ENCODE measurements around the gene SLC6A17.

Gene SLC6A17

GRCh38 chr1:110195196-110195595, 44.9 kb downstream of the SLC6A17 start:
- no peak overlapping the region for H3K4me3 ChIP-seq (ENCODE audit: low read depth in 1 of 2, low read length in 2 of 2)
- no peaks in the 10 kb centered on the region for H3K36me3 ChIP-seq (ENCODE audit: control insufficient read depth in 1 of 2, insufficient read depth in 2 of 2, low read length in 2 of 2)
- H3K4me1 ChIP-seq (ENCODE audit: control insufficient read depth in 1 of 2, insufficient read depth in 2 of 2, low read length in 2 of 2): no peaks in the 10 kb centered on the region
- H3K27ac ChIP-seq (ENCODE audit: low read length): no peak overlapping the region
- no peaks in the 10 kb centered on the region for H3K9me3 ChIP-seq (ENCODE audit: control insufficient read depth in 1 of 2, low read length in 2 of 2)
- no peaks in the 10 kb centered on the region for H3K27me3 ChIP-seq (ENCODE audit: low read depth, low read length)

- Histone ChIP-seq H3K9me3 (ENCODE audit: control insufficient read depth in 1 of 2, low read length in 2 of 2) (no peaks in the 10 kb centered on the region), H3K4me3 (ENCODE audit: low read depth in 1 of 2, low read length in 2 of 2) (no peak overlapping the region), H3K27ac (ENCODE audit: low read length) (no peak overlapping the region), H3K27me3 (ENCODE audit: low read depth, low read length) (no peaks in the 10 kb centered on the region), H3K36me3 (ENCODE audit: control insufficient read depth in 1 of 2, insufficient read depth in 2 of 2, low read length in 2 of 2) (no peaks in the 10 kb centered on the region), H3K4me1 (ENCODE audit: control insufficient read depth in 1 of 2, insufficient read depth in 2 of 2, low read length in 2 of 2) (no peaks in the 10 kb centered on the region)
These were observed 46.8 kb downstream of the SLC6A17 start for GRCh38 chr1:110196917-110197765.

DNA sequence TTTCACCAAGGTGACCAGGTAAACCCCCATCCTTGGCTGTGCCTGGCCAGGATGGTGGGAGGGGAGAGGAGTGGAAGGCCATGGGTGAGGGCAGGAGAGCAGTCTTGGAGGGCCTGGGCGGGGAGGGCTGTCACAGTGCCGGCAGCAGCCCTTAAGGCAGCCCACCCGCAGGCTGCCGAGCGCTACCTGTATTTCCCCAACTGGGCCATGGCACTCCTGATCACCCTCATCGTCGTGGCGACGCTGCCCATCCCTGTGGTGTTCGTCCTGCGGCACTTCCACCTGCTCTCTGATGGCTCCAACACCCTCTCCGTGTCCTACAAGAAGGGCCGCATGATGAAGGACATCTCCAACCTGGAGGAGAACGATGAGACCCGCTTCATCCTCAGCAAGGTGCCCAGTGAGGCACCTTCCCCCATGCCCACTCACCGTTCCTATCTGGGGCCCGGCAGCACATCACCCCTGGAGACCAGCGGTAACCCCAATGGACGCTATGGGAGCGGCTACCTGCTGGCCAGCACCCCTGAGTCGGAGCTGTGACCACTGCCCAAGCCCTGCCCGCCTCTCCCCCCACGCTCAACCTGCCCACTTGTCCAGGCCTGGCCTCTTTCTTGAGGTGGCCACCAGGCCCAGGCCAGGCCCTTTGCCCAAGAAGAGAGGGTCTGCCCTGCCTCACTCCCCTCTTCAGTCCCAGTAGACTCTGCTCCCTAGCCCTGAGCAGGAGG, 47.8 kb downstream of the SLC6A17 start:
- Histone ChIP-seq H3K27ac (ENCODE audit: low read length) (no peak overlapping the region), H3K36me3 (ENCODE audit: control insufficient read depth in 1 of 2, insufficient read depth in 2 of 2, low read length in 2 of 2) (no peaks in the 10 kb centered on the region), H3K4me1 (ENCODE audit: control insufficient read depth in 1 of 2, insufficient read depth in 2 of 2, low read length in 2 of 2) (peaks cover 0 to 1% of the 10 kb centered on the region in 2 donors), H3K9me3 (ENCODE audit: control insufficient read depth in 1 of 2, low read length in 2 of 2) (no peaks in the 10 kb centered on the region), H3K4me3 (ENCODE audit: low read depth in 1 of 2, low read length in 2 of 2) (no peak overlapping the region), H3K27me3 (ENCODE audit: low read depth, low read length) (no peaks in the 10 kb centered on the region)

GRCh38 chr1:110198746-110199145, 48.5 kb downstream of the SLC6A17 start:
- no peaks in the 10 kb centered on the region for H3K9me3 ChIP-seq (ENCODE audit: control insufficient read depth in 1 of 2, low read length in 2 of 2)
- no peaks in the 10 kb centered on the region for H3K36me3 ChIP-seq (ENCODE audit: control insufficient read depth in 1 of 2, insufficient read depth in 2 of 2, low read length in 2 of 2)
- H3K27ac ChIP-seq (ENCODE audit: low read length): no peak overlapping the region

GRCh38 chr1:110200190-110200589, 49.9 kb downstream of the SLC6A17 start:
- peaks cover 0 to 3% of the 10 kb centered on the region in 2 donors for H3K4me1 ChIP-seq (ENCODE audit: control insufficient read depth in 1 of 2, insufficient read depth in 2 of 2, low read length in 2 of 2)
- H3K36me3 ChIP-seq (ENCODE audit: control insufficient read depth in 1 of 2, insufficient read depth in 2 of 2, low read length in 2 of 2): no peaks in the 10 kb centered on the region
- H3K27ac ChIP-seq (ENCODE audit: low read length): no peak overlapping the region
- H3K27me3 ChIP-seq (ENCODE audit: low read depth, low read length): no peaks in the 10 kb centered on the region
- H3K4me3 ChIP-seq (ENCODE audit: low read depth in 1 of 2, low read length in 2 of 2): no peak overlapping the region
- no peaks in the 10 kb centered on the region for H3K9me3 ChIP-seq (ENCODE audit: control insufficient read depth in 1 of 2, low read length in 2 of 2)

More at GRCh38 chr1:110198746-110199145, 48.5 kb downstream of the SLC6A17 start:
- H3K27me3 ChIP-seq (ENCODE audit: low read depth, low read length): no peaks in the 10 kb centered on the region
- no peak overlapping the region for H3K4me3 ChIP-seq (ENCODE audit: low read depth in 1 of 2, low read length in 2 of 2)
- peaks cover 0 to 3% of the 10 kb centered on the region in 2 donors for H3K4me1 ChIP-seq (ENCODE audit: control insufficient read depth in 1 of 2, insufficient read depth in 2 of 2, low read length in 2 of 2)

DNA sequence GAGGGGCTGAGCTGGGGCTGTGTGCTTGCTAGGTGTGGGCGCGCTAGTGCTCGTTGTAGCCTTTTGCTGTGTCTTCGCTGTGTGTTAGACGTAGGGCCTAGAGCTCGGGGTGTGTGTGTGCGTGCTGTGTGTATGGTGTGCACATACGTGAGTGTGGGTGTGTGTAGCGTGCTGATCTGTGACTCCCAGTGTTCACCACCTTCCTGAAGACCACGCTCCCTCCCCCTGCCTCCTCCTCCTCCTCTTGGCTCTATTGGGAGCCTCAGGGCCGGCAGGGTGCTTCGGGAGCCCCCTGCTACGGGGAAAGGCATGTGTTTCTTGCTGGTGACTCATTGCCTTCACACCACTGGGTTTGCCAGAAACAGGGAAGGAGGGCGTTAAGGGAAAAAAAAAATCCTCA, 50.4 kb downstream of the SLC6A17 start:
- no peak overlapping the region for H3K4me3 ChIP-seq (ENCODE audit: low read depth in 1 of 2, low read length in 2 of 2)
- no peaks in the 10 kb centered on the region for H3K9me3 ChIP-seq (ENCODE audit: control insufficient read depth in 1 of 2, low read length in 2 of 2)
- no peaks in the 10 kb centered on the region for H3K36me3 ChIP-seq (ENCODE audit: control insufficient read depth in 1 of 2, insufficient read depth in 2 of 2, low read length in 2 of 2)
- no peak overlapping the region for H3K27ac ChIP-seq (ENCODE audit: low read length)
- H3K4me1 ChIP-seq (ENCODE audit: control insufficient read depth in 1 of 2, insufficient read depth in 2 of 2, low read length in 2 of 2): peaks cover 0 to 3% of the 10 kb centered on the region in 2 donors
- H3K27me3 ChIP-seq (ENCODE audit: low read depth, low read length): no peaks in the 10 kb centered on the region

- Histone ChIP-seq H3K9me3 (ENCODE audit: control insufficient read depth in 1 of 2, low read length in 2 of 2) (no peaks in the 10 kb centered on the region), H3K36me3 (ENCODE audit: control insufficient read depth in 1 of 2, insufficient read depth in 2 of 2, low read length in 2 of 2) (no peaks in the 10 kb centered on the region), H3K27me3 (ENCODE audit: low read depth, low read length) (no peaks in the 10 kb centered on the region), H3K4me3 (ENCODE audit: low read depth in 1 of 2, low read length in 2 of 2) (no peak overlapping the region), H3K4me1 (ENCODE audit: control insufficient read depth in 1 of 2, insufficient read depth in 2 of 2, low read length in 2 of 2) (peaks cover 0 to 3% of the 10 kb centered on the region in 2 donors), H3K27ac (ENCODE audit: low read length) (no peak overlapping the region)
These were observed 51.0 kb downstream of the SLC6A17 start for GRCh38 chr1:110201157-110201825.

GRCh38 chr1:110203021-110203661, 52.8 kb downstream of the SLC6A17 start:
- H3K27me3 ChIP-seq (ENCODE audit: low read depth, low read length): no peaks in the 10 kb centered on the region
- H3K4me3 ChIP-seq (ENCODE audit: low read depth in 1 of 2, low read length in 2 of 2): no peak overlapping the region
- no peaks in the 10 kb centered on the region for H3K36me3 ChIP-seq (ENCODE audit: control insufficient read depth in 1 of 2, insufficient read depth in 2 of 2, low read length in 2 of 2)
- H3K27ac ChIP-seq (ENCODE audit: low read length): no peak overlapping the region
- H3K9me3 ChIP-seq (ENCODE audit: control insufficient read depth in 1 of 2, low read length in 2 of 2): no peaks in the 10 kb centered on the region
- peaks cover 0 to 3% of the 10 kb centered on the region in 2 donors for H3K4me1 ChIP-seq (ENCODE audit: control insufficient read depth in 1 of 2, insufficient read depth in 2 of 2, low read length in 2 of 2)

DNA sequence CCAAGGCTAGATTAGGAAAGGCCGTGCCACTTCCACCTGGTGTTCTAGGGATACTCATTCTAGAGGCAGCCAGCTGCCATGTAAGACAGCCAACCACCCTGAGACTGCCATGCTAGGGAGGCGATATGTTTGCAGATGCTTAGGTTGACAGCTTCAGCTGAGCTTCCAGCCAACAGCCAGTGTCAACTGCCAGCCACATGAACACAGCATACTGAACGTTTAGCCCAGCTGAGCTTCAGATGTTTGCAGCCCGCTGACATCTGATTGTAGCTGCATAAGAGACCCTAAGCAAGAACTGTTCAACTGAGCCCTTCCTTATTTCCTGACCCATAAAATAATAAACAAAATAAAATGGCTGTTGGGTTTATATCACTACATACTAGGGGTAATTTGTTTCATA, 54.9 kb downstream of the SLC6A17 start:
- no peaks in the 10 kb centered on the region for H3K9me3 ChIP-seq (ENCODE audit: control insufficient read depth in 1 of 2, low read length in 2 of 2)
- H3K4me3 ChIP-seq (ENCODE audit: low read depth in 1 of 2, low read length in 2 of 2): no peak overlapping the region
- H3K27ac ChIP-seq (ENCODE audit: low read length): no peak overlapping the region
- H3K27me3 ChIP-seq (ENCODE audit: low read depth, low read length): no peaks in the 10 kb centered on the region
- H3K4me1 ChIP-seq (ENCODE audit: control insufficient read depth in 1 of 2, insufficient read depth in 2 of 2, low read length in 2 of 2): peaks cover 0 to 3% of the 10 kb centered on the region in 2 donors
- H3K36me3 ChIP-seq (ENCODE audit: control insufficient read depth in 1 of 2, insufficient read depth in 2 of 2, low read length in 2 of 2): no peaks in the 10 kb centered on the region

DNA sequence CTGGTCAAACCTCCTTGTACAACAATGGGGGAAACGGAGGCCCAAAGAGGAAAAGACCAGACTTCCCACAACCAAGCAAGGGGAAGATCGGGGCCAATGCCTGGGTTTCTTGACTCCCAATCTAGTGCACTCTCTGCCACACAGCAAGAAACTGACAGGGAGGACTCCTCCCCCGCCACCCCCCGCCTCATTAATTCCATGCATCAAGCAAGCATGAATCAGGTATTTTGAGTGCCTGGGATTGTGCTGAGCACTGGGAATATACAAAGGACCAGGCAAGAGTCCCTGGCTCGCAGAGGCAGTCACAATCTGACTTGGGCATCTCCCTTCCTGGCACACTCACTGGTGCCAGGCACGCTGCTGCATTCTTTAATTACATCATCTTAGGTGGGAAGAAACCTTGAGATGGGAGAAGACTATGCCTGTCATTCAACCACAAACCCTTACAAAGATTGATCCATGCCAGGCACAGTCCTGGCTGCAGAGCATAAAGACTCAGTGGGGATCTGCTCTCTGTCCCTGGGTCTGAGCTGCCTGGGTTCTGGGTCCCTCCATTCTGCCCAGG, 55.4 kb downstream of the SLC6A17 start:
- H3K4me3 ChIP-seq (ENCODE audit: low read depth in 1 of 2, low read length in 2 of 2): no peak overlapping the region
- no peaks in the 10 kb centered on the region for H3K9me3 ChIP-seq (ENCODE audit: control insufficient read depth in 1 of 2, low read length in 2 of 2)
- no peak overlapping the region for H3K27ac ChIP-seq (ENCODE audit: low read length)
- H3K36me3 ChIP-seq (ENCODE audit: control insufficient read depth in 1 of 2, insufficient read depth in 2 of 2, low read length in 2 of 2): no peaks in the 10 kb centered on the region
- no peaks in the 10 kb centered on the region for H3K27me3 ChIP-seq (ENCODE audit: low read depth, low read length)
- H3K4me1 ChIP-seq (ENCODE audit: control insufficient read depth in 1 of 2, insufficient read depth in 2 of 2, low read length in 2 of 2): peaks cover 0 to 3% of the 10 kb centered on the region in 2 donors

All from muscle layer of duodenum (tissue), 2 donors.